Transverse colon (tissue), 4 donors: Measurements from ENCODE around the gene GGT5. TPM values are rescaled to one million over a fixed set of nuclear protein-coding genes. Genes with fewer than 3 reads are reported as not detected.
"Not testable (repeated sequence)": the region's sequence is repeated elsewhere in the genome, so short reads cannot be mapped to it uniquely, and the experiment has no call there.

Experiments used
- DNase-seq: peaks from one replicate; pipeline ENCODE4 v3.0.0-alpha.2; 2019
- H3K27ac ChIP-seq, 4 donors: fragments of 200-600 bp; sonication (generic); 2 replicates each; pipeline ENCODE4 v1.5.1; 2016 to 2018; ENCODE audit warnings: inconsistent platforms in 4 of 4
- H3K27me3 ChIP-seq: fragments of 200-600 bp; sonication (generic); 2 replicates; pipeline ENCODE4 v1.5.1; 2017; ENCODE audit warnings: inconsistent platforms
- H3K36me3 ChIP-seq, 4 donors: fragments of 200-600 bp; sonication (generic); 2 replicates each; pipeline ENCODE4 v1.5.1; 2017 to 2019; ENCODE audit warnings: inconsistent platforms in 4 of 4
- H3K4me1 ChIP-seq, 4 donors: fragments of 200-600 bp; sonication (generic); 2 replicates each; pipeline ENCODE4 v1.5.1; 2017 to 2020; ENCODE audit warnings: inconsistent platforms in 4 of 4
- H3K4me3 ChIP-seq, 4 donors: fragments of 200-600 bp; sonication (generic); 1 replicate in 1 of 4; 2 replicates in 3 of 4; pipeline versions ENCODE4 v1.5.1 to v1.6.1; 2017 to 2019; ENCODE audit warnings: inconsistent platforms in 4 of 4
- H3K9me3 ChIP-seq, 2 donors: fragments of 200-600 bp; sonication (generic); 2 replicates each; pipeline ENCODE4 v1.5.1; 2017 to 2019; ENCODE audit warnings: inconsistent platforms in 2 of 2
- EP300 ChIP-seq: sonication (generic); formaldehyde crosslinking; IDR thresholded peaks from one replicate; pipeline ENCODE4 v1.6.1; 2017; ENCODE audit warnings: antibody characterized with exemption, low read depth
- POLR2A ChIP-seq: fragments of 450-650 bp; IDR thresholded peaks from one replicate; pipeline ENCODE4 v1.6.1; 2016; ENCODE audit warnings: antibody characterized with exemption, mild to moderate bottlenecking, moderate library complexity
- POLR2AphosphoS5 ChIP-seq, 3 donors: sonication (generic); formaldehyde crosslinking; IDR thresholded peaks; one replicate each; pipeline ENCODE4 v1.6.1; 2016; ENCODE audit warnings: antibody characterized with exemption in 3 of 3
- WGBS, 2 donors: methylation state at CpG; one replicate each; pipeline ENCODE4 v1.1.5; 2018; ENCODE audit warnings: low coverage in 1 of 2; 5-methylcytosine and 5-hydroxymethylcytosine counted together
- in situ Hi-C, 4 donors: fragments of 200-750 bp; cut with MboI; loops; one replicate each; pipeline versions ENCODE4 v1.15.0 to v1.15.1; 2017; ENCODE audit warnings: low sequenced_read_pairs in 3 of 4, low pct_ligation_motif_present in 1 of 4, low pct_unique_long_range_greater_than_20kb in 1 of 4
- intact Hi-C: fragments of 100-400 bp; cut with DNase I; formaldehyde crosslinking; loops from one replicate; pipeline ENCODE4 v1.15.1; 2023; ENCODE audit warnings: low total_unique reads
- total RNA-seq, 4 donors: library from RNA; depleted of rRNA; stranded (reverse); fragments of >200 nt; gene quantifications; one replicate each; pipeline ENCODE4 v1.1.0, GENCODE V29; 2016
- TF ChIP-seq, protein P1 (sequence below), 5 experiments: fragments of 200-600 bp in 3 of 5; fragments of 450-650 bp in 2 of 5; sonication (generic) in 3 of 5; IDR thresholded peaks; 1 replicate in 2 of 5; 2 replicates in 3 of 5; pipeline ENCODE4 v1.5.1; 2016 to 2017; ENCODE audit warnings: antibody characterized with exemption in 5 of 5, inconsistent platforms in 3 of 5, mild to moderate bottlenecking in 2 of 5, moderate library complexity in 1 of 5

GGT5 gene
- total RNA-seq, 4 donors from 2014 or later, result 4.1 to 15.4 (median 9.1) TPM

DNA sequence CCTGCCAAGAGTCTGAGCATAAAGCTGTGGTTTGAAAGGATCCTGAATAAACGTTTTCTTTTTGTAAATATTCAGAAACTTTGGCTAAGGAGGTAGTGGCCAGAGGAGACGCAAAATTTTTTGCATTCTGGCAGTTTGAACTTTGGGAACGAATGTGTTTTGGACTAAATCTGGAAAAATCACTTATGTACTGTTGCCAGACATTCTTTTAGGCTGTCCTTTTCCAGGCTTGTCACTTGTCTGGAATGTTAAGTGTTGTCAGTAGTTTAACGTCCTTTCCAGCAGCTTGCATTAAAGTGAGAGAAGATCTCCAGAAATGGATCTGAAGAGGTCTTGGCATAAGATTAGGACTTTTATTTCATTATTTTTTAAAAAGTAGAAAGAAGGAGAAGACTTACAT, 44.2 kb upstream of the GGT5 start:
- in situ Hi-C loops, result no loop called here
- H3K27ac ChIP-seq, result peak overlapping the region; percentile 68 to 77 (median 73)
- WGBS, 2 donors, result 54 to 56% methylated on average over 4 of the region's 4 CpGs

DNA sequence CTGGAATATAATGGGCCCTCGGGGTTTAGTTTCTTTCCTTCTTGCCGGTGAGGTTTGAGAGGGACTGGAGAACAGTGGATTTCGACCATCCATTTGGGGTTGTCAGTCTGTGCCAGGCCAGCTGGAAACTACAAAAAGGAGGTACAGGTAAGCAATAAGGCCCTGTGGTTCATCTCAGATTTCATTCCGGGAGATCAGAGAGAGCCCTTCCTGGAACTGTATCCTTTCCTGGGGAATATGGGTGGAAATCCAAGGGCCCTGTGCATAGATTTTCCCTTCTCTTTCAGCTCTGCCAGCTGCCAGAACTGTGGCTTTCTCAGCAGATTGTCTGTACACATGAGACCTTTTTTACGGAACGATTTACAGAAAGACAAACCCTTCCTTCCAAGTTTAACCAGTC, 42.9 kb upstream of the GGT5 start:
- Histone ChIP-seq H3K4me1 (peaks cover 31 to 70% (median 56%) of the 10 kb centered on the region in 4 donors), H3K27ac (peak overlapping the region; percentile 68 to 77 (median 73))
- H3K9me3 ChIP-seq, DNase-seq, H3K27me3 ChIP-seq, in situ Hi-C loops, H3K4me3 ChIP-seq, intact Hi-C loops, H3K36me3 ChIP-seq: not testable (repeated sequence)
- WGBS, 2 donors, result 89% methylated on average over 6 of the region's 6 CpGs; no CpG with 5 or more reads in 1 of the 2 donors

More for the DNA sequence above, 44.2 kb upstream of the GGT5 start:
- TF ChIP-seq EP300 (no peak), POLR2AphosphoS5 (IDR thresholded peaks at IDR 0.05) (peak; percentile 15 to 66 (median 61))
- TF ChIP-seq, protein P1, sequence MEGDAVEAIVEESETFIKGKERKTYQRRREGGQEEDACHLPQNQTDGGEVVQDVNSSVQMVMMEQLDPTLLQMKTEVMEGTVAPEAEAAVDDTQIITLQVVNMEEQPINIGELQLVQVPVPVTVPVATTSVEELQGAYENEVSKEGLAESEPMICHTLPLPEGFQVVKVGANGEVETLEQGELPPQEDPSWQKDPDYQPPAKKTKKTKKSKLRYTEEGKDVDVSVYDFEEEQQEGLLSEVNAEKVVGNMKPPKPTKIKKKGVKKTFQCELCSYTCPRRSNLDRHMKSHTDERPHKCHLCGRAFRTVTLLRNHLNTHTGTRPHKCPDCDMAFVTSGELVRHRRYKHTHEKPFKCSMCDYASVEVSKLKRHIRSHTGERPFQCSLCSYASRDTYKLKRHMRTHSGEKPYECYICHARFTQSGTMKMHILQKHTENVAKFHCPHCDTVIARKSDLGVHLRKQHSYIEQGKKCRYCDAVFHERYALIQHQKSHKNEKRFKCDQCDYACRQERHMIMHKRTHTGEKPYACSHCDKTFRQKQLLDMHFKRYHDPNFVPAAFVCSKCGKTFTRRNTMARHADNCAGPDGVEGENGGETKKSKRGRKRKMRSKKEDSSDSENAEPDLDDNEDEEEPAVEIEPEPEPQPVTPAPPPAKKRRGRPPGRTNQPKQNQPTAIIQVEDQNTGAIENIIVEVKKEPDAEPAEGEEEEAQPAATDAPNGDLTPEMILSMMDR (IDR thresholded peaks at IDR 0.05), result no peak
- DNase-seq, result no peak
- H3K27me3 ChIP-seq, result no peaks in the 10 kb centered on the region
- intact Hi-C loops, result no loop called here
- H3K36me3 ChIP-seq, result no peaks in the 10 kb centered on the region
- H3K4me1 ChIP-seq, result peaks cover 31 to 71% (median 61%) of the 10 kb centered on the region in 4 donors
- no peaks in the 10 kb centered on the region for H3K9me3 ChIP-seq
- H3K4me3 ChIP-seq, result no peak overlapping the region

DNA sequence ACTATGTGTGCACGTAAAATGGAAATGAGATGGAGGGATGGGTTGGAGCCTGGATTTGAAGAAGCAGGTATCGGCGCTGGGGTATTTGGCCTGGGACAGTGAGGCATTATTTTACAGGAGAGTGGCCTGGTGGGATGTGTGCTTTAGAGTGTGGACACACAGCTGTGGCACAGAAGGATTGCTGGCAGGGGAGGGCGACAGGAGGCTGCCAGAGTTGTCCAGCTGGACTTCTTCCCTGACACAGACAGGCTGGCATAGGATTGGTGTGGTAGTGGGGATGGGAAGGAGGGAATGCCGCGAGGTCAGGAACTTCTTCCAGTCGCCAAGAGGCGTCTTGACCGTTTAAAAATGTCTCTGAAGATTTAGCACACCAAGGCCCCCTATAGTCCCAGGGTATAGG, 42.3 kb upstream of the GGT5 start:
- H3K9me3 ChIP-seq, intact Hi-C loops, in situ Hi-C loops, H3K36me3 ChIP-seq, H3K27me3 ChIP-seq, H3K4me3 ChIP-seq, DNase-seq: not testable (repeated sequence)
- Histone ChIP-seq H3K27ac (peak overlapping the region in 3 of 4 donors; percentile 68 to 77 (median 75)), H3K4me1 (peaks cover 31 to 69% (median 54%) of the 10 kb centered on the region in 4 donors)
- 91% methylated on average over 5 of the region's 9 CpGs; no CpG with 5 or more reads in 1 of the 2 donors for WGBS, 2 donors

DNA sequence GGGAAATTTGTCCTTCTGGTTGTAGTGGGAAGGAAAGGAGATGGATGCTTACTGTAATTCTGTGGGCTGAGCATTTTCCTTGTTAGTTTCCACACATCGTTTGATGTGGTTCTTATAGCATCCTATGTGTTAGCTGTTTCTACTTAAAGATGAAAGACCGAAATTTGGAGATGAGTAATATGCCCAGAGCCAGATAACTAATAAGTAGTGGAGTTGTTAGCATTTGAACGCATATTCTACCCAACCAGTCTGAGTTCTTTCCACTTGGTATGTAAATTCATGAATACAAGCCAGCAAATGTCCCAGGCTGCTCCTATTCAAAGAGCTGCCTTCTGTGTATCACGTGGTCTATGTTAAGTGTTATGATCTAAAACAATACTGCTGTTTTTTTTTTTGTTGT, 40.4 kb upstream of the GGT5 start:
- no peak for TF ChIP-seq POLR2A
- TF ChIP-seq, protein P1 (IDR thresholded peaks at IDR 0.05), result no peak
- no peak for TF ChIP-seq POLR2AphosphoS5 (IDR thresholded peaks at IDR 0.05)
- TF ChIP-seq EP300, result no peak
- no peaks in the 10 kb centered on the region for H3K27me3 ChIP-seq
- H3K36me3 ChIP-seq, result no peaks in the 10 kb centered on the region
- H3K4me1 ChIP-seq, result peaks cover 23 to 61% (median 37%) of the 10 kb centered on the region in 4 donors
- in situ Hi-C loops (no loop called here), intact Hi-C loops (no loop called here)
- no peaks in the 10 kb centered on the region for H3K9me3 ChIP-seq
- H3K4me3 ChIP-seq, result no peak overlapping the region
- no peak for DNase-seq
- H3K27ac ChIP-seq, result peak overlapping the region; percentile 10 to 64 (median 47)
- WGBS, 2 donors, result 52 to 68% methylated on average over 3 to 4 of the region's 4 CpGs

DNA sequence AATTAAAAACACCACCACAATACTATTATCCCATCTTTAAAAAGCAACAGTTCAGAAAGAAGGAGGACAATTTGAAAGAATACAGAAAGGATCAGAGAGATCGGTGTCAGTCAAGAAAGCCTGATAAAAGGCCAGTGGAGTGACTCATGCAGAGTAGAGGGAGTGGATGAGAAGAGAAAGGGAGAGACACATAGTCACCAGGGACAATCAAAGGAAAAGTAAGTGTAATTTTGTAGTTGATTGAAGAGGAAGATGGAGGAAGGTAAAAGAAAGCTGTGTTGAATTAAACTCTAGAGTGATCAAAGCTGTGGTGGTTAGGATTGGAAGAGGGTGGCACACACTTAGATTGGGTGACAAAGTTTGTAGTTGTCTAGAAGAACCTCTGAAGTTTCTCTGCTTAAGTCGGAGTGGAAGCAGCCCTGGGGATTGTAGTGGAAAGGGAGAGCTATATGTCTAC, 39.9 kb upstream of the GGT5 start:
- H3K4me3 ChIP-seq, result no peak overlapping the region
- H3K27me3 ChIP-seq, result no peaks in the 10 kb centered on the region
- intact Hi-C loops, result no loop called here
- no peaks in the 10 kb centered on the region for H3K36me3 ChIP-seq
- DNase-seq, result no peak
- in situ Hi-C loops, result no loop called here
- peak overlapping the region; percentile 10 to 64 (median 47) for H3K27ac ChIP-seq
- H3K4me1 ChIP-seq, result peaks cover 23 to 56% (median 33%) of the 10 kb centered on the region in 4 donors
- H3K9me3 ChIP-seq, result no peaks in the 10 kb centered on the region
- TF ChIP-seq EP300, result no peak
- TF ChIP-seq, protein P1 (IDR thresholded peaks at IDR 0.05), result no peak
- TF ChIP-seq POLR2A, result no peak
- TF ChIP-seq POLR2AphosphoS5 (IDR thresholded peaks at IDR 0.05), result no peak
- 72 to 80% methylated on average over 2 of the region's 2 CpGs for WGBS, 2 donors
